GM21423 (cell line): ENCODE measurements around the gene ATRNL1.
"Not testable (repeated sequence)": the region's sequence is repeated elsewhere in the genome, so short reads cannot be mapped to it uniquely, and the experiment has no call there.

Experiments
- ATAC-seq: cut with Tn5 transposase; IDR thresholded peaks from one replicate; pipeline ENCODE4 v1.9.1; 2021; ENCODE audit warnings: mild to moderate bottlenecking, moderate library complexity; ENCODE audit not compliant: unreplicated experiment

Gene ATRNL1

DNA sequence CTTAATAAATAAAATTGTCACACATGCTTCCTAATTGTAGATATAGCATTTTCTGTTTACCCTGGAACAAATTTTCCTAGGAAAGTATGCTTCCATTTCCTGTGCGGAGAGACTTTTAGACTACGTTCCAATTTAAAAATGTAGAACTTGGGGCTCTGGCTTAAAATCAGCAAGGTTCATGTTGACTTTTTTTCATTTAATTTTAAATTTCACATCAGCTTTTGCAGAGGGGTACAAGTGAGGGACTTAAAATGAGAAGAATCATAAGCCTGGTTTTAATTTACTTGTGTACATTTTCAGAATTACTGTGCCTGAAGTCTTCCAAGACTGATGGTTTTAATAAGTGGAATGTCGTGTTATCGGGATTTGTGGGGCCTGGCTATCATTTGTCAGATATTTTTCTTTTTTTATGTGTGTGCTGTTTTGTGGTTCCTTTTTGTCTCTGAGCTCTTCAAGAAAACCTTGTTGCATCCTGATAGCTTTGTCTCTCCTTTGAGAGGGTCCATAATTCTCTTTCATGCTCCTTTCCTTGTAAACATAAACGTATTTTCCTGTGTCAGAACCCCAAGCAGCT lies 8.8 kb upstream of the ATRNL1 start:
- no peak for ATAC-seq

DNA sequence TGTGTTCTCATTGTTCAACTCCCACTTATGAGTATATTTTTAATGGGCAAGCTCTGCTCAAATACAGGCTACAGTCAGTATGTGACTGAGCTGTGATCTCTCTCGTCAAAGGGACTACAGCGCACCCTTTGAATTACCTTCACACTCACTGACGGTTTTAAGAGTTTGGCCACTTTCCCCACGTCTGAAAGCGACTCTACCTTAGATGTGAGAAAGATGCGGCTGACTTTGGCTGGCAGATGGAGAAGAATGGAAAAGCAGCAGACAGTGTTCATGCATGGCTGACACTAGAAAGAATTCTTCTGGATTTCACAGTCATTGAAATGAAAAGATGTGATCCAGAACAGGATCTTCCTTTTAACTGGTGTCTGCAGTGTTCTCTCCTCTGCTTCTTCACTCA lies 2.0 kb upstream of the ATRNL1 start:
- no peak for ATAC-seq

DNA sequence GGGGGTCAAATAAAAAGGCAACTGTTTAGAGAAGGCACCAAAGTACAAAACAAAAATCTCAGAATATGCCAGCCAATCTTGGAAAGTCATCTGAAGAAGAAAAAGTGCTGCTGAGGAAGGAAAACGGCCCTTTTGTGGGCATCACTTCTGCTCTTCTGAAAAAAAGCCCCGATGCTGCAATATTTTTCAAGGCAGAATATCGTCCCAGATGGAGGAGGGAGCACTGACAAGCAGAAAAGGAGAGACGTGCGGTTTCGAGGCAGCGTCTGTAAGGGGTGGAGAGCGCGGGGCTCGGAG lies 959 bp upstream of the ATRNL1 start:
- peak; percentile 8 for ATAC-seq

DNA sequence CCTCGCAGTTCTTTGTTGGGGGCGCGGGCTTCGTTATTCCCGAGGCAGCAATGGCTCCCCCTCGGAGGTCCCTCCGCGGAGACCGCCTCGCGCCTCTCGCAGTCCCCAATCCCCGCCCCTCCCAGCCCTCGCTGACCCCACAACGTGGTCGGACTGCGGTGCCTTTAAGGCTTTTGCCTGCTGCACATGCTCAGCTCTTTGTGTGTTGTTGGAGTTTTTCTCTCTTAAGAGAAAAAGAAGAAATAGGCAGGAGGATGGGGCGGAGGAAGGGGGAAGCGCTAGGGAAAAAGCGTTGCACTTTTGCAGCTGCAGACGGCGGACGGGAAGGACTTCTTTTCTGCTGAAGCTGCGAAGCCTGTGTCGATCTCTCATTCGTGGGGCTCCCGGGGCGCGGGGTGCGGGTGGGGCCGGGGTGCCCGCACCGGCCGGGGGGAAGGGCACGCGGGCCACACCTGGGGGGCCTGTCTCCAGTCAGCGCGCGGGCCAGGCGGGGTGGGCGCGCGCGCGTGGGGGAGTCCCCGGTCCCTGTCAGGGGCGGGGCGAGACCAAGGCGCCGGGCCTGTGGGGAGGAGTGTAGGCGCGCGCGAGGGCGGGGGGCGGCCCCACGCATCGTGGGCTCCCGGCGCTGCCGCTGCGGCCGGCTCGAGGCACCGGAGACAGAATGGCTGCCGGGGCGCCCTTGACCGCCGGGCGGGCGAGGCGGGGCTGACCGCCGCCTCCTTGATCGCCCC lies 445 bp upstream of the ATRNL1 start:
- ATAC-seq: peak; percentile 74

DNA sequence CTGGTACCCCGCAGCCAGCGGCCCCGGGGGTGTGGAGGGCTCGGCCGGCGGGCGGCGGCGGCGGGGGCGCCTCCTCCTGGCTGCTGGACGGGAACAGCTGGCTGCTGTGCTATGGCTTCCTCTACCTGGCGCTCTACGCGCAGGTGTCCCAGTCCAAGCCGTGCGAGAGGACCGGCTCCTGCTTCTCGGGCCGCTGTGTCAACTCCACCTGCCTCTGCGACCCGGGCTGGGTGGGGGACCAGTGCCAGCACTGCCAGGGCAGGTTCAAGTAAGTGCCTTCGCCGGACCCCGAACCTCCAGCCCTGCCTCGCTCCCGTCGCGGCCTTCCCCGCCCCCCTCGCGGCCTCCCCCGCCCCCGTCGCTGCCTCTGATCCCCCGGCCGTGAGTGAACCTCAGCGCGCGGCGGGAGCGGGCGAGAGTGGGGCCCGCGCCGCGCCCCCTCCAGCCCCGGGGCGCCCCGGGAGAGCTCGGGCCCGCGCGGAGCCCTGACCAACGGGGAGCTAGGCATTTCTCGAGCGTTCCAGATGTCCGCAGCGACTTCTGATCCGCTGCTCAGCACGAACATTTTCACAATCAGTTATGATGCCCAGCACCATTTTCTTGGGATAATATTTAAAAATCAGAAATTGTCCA lies 727 bp downstream of the ATRNL1 start:
- ATAC-seq: peak; percentile 41

DNA sequence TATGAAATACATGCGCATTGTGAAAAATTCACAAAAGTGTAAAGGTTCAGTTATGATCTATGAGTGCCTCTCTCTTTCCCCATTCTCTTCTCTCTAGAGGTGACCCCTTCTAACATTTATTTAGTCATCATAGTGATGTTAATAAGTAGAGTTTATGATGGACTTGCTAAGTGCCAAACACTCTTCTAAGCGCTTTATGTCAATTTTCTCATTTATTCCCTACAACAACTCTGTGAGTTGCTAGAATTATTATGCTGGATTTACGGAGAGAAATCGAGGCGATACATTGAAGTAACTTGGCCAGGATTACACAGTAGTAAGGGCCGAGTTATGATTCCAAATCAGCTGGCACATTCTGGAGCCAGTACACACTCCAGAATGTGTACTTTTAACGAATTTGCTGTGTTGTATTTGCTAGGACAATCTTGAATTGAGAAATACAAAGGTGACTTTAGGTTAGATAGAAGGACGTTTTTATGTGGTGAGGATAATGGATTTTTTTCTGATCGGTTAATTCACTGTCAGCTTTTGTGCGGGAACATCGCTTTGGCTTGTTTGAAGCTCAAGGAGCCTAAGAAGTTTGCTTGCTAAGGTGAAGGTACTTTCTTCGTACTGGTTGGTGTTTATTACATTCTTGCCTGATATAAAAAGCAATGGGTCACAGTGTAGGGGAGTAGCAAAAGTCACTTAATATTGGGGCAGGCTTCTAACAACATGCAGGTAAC lies 1.4 kb downstream of the ATRNL1 start:
- no peak for ATAC-seq

DNA sequence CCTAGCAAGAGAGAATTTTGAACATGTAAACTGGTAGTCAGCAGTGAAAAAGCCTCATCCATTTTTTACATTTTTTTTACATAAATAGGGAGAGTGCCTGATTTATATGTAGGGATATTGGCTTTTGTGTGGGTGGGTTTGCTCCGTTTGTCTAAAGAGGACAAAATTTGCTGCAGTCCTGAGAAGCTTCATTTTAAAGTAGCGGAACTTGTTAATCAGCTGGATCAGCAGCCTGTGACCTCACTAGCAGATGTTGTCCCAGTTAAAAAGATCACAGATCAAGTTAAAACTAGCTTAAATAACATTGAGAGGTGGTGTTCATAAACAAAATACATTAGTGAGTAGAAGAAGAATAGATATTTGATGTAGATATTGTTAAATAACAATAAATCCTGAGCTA lies 2.6 kb downstream of the ATRNL1 start:
- ATAC-seq: no peak

DNA sequence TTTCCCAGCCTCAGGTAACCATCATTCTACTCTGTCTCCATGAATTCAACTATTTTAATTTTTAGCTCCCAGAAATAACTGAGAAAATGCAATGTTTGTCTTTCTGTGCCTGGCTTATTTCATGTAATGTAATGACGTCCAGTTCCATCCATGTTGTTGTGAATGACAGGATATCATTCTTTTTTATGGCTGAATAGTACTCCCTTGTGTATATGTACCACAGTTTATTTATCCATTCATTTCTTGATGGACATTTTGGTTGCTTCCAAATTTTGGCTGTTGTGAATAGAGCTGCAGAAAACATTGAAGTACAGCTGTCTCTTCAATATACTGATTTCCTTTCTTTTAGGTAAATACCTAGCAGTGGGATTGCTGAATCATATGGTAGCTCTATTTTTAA lies 10.5 kb downstream of the ATRNL1 start:
- no peak for ATAC-seq

DNA sequence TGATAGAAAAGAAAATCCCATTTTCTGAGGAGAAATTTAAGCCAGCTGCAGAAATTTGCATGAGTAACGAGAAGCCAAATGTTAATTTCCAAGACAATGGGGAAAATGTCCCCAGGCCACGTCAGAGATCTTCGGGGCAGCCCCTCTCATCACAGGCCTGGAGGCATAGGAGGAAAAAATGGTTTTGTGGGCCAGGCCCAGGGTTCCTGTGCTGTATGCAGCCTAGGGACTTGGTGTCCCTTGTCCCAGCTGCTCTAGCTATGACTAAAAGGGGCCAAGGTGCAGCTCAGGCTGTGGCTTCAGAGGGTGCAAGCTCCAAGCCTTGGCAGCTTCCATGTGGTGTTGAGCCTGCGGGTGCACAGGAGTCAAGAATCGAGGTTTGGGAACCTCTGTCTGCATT lies 12.2 kb downstream of the ATRNL1 start:
- ATAC-seq: not testable (repeated sequence)

DNA sequence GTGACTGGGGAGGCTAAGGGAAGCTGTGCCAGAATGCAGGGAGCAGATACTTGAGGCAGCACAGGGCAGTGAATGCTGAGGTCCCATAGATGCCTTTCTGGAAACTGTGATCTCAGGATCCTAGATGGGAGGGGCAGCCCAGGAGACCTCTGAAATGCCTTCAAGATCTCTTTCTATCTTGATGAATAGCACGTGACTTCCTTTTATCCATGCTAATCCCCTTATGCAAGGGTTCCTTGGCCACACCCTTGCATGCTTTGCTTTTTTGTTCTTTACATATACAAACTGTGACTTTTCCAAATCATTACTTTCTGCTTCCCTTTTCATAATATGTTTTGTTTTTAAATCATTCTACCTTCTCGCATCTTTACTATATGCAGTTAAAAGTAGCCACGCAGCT lies 14.7 kb downstream of the ATRNL1 start:
- ATAC-seq: no peak

DNA sequence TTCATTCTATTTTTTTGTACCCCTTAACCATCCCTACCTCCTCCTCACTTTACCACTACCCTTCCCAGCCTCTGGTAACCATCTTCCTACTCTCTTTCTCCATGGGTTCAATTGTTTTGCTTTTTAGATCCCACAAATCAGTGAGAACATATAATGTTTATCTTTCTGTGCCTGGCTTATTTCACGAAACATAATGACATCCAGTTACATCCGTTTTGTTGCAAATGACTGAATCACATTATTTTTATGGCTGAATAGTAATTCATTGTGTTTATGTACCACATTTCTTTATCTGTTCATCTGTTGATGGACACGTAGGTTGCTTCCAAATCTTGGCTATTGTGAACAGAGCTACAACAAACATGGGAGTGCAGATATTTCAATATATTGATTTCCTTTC lies 24.1 kb downstream of the ATRNL1 start:
- no peak for ATAC-seq

DNA sequence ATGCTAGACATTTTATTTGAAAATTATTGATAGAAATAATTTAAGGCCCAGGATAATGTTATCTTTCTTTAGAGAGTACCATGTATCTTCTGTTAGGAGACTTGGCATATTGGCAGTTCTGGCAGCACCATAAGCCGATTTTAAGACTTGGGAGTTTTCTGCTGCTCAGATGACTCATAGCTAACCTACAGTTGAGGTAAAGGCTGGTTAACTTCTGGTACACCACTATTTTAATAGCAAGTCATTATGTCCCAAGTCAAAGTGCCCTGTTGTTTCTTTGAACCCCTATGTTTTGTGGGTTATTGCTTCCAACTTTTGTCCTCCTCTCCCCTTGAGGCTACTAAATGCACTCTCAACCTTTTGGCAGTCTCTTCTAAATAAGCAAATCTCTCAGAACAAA lies 25.2 kb downstream of the ATRNL1 start:
- no peak for ATAC-seq

DNA sequence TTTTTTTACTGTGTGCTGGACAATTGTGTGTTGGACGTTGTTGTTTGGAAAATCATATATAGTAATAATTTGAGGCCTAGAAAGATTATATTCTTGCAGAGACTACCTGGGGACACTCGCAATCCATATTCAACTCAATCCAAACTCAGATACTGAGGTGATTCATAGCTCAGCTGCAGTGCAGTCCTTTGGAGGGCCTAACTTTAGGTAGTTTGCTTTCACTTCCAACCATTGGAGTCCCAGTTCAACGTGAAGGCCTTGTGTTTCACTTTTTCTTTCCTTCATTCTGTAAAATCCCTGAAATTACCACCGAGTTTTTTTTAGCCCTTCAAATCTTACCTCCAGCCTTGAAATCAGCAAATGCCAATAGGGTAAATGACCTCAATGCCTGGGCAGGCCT lies 32.3 kb downstream of the ATRNL1 start:
- no peak for ATAC-seq

DNA sequence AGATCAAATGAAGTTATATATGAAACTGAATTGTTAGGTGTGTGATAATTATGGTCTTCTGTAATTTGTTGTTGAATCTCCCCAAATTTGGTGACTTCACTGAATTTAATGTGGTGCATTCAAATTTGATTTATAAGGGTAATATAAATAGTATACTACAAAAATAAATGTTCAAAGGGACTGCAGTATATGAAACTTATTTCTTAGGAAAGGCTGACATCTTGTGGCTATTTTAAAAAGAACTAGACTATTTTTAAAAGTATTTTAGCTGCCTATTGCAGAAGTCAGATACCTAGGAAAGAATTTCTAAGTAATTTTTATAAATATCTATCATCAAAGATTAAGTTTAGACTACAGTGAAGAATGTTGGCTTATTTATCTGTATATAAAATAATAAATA lies 36.6 kb downstream of the ATRNL1 start:
- ATAC-seq: no peak

DNA sequence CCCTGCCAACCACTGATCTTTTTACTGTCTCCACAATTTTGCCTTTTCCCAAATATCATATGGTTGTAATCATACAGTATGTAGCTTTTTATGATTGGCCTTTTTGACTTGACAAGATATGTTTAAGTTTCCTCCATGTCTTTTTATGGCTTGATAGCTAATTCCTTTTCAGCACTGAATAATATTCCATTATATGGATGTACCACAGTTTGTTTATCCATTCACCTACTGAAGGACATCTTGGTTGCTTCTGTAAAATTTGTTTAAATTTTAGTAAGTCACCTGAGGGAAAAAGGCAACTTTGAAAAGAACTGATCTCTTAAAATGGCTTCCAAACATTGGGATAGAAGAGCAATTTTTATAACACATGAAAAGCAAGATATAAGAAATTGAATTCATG lies 43.5 kb downstream of the ATRNL1 start:
- ATAC-seq: no peak

DNA sequence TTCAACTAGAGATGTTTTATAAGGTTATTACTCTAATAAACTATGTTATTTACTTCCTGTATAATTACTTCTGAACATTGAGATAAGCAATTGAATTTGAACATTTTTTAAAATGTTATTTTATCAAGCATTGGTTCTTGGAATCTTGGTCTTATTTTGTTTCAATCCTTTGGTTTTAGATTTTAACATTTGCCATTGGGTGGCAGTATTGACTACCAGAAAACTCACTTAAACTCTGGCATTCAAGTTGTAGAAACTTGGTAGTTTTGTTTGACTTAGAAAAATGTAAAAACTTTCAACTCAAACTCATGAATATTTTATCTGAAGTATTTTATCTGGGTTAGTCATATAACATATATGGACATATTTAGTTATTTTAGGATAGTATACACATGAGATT lies 48.1 kb downstream of the ATRNL1 start:
- ATAC-seq: no peak

DNA sequence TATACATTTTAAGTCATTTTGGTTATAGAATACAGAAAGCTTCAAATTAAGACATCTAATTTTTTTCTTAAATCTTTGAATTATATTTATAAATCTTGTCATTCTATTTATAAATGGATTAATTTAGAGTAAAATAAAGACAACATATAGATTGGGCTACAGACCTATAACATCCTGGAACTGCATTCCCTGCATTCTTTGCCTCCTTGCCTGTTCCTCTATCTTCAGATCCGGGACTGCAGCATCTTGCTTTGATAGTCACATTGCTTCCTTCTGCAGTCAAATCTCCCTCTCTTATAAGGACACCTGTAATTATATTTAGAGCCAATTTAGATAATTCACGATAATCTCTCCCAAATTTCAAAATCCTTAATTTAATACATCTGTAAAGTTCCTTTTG lies 64.2 kb downstream of the ATRNL1 start:
- no peak for ATAC-seq

DNA sequence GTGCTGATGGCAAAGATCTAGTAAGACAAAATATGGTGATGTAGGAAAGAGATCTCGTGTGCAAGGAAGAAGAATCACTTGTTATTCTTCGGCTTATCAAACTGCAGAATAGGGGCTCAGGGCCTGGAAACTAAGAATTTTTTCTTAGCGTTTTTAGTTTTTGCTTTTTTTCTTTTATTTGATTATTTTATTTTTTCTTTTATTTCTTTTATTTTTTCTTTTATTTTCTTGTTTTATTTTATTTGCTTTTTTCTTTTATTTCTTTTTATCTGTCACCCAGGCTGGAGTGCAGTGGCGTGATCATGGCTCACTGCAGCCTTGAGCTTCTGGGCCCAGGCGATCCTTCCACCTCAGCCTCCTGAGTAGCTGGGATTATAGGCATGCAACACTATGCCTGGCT lies 70.0 kb downstream of the ATRNL1 start:
- ATAC-seq: no peak

DNA sequence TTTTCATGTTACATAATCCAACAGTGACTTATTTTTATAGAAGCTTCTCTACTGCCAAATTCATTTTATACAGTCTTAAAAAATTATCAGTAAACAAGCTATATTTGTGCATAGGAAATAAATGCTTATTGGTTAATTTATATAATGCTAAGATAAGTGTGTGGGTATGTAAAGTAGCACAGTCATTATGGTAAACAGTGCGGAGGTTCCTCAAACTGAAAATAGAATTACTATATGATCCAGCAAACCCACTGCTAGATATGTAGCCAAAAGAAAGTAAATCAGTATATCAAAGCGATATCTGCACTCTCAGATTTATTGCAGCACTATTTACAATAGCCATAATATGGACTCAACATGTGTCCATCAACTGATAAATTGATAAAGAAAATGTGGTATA lies 71.1 kb downstream of the ATRNL1 start:
- no peak for ATAC-seq

DNA sequence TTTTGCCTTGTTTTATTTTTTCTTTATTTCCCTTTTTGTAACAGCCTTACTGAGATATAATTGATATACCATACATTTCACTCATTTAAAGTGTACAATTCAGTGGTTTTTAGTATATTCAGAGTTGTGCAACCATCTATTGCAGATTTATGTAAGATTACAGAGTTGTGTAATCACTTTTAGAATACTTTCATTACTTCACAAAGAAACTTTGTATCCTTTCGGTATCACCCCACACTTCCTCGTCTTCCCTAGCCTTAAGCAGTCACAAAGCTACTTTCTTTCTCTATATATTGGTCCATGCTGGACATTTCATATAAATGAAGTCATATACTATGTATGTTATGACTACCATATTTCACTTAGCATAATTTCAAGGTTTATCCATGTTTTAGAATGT lies 74.6 kb downstream of the ATRNL1 start:
- ATAC-seq: no peak

DNA sequence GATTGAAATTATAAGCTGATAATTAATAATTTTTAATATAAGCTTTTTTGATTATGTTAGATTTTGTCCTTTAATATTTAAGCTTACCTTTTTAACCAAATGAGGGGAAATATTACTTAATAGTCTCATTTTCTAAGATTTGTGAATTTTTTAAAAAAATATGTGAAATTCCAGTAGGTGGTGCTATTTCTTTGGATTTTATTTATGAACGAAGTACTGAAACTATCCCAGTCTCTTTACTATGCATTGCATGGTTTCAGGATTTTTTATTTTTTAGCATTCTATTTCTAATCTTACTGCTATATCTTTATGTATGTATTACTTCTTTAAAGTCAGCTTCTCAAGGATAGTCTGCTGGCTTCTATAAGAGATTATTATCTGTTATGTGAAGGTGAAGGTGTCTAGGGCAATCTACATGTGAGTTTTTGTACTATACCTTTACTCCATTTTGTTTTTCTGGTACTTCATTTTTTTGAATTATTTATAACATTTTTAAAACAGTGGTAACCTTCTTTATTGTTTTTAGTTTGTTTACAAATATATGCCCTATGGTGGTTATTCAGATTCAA lies 78.3 kb downstream of the ATRNL1 start:
- ATAC-seq: no peak

DNA sequence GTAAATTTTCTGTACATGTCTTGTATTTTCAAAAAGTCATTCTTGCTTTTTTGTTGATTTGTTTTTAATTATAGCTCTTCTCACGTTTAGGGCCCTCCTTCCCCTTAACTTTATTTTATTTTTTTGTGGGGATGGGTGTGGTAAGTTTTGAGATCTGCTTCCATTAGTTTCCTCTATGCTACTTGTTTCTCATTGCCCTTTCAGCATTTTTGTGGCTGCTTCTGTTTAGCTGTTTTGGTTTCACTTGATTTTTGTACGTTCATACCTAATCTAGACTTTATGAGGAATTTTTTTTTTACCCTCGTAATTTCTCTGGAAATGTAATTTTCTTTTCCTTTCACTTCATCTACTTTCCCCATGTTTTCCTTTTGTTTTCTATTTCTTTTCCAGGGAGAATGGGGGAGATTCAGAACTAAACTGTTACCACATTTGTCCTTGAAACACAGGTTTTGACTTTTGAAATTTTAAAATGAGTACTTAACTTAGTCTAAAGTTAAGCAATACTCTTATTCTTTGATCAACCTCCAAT lies 80.8 kb downstream of the ATRNL1 start:
- no peak for ATAC-seq
